ENCODE data around the gene GRM7.

GRM7 gene

GRCh38 chr3:7385635-7386034 lies 524.7 kb downstream of the GRM7 start:
- no peaks in the 10 kb centered on the region for H3K9me3 ChIP-seq (ENCODE audit: control insufficient read depth, insufficient read depth, low read length)

DNA sequence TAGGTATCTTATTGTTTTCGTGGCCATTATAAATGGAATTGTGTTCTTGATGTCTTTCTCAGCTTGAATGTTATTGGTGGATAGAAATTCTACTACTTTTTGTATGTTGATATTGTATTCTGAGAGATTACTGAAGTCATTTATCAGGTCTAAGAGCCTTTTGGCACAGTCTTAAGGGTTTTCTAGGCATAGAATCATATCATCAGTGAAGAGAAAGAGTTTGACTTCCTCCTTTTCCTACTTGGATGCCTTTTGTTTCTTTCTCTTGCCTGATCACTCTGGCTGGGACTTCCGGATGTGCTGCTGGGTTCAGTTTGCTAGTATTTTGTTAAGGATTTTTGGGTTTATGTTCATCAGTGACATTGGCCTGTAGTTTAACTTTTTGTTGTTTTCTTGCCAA lies 527.1 kb downstream of the GRM7 start:
- Histone ChIP-seq H3K9me3 (ENCODE audit: control insufficient read depth, insufficient read depth, low read length) (no peaks in the 10 kb centered on the region), H3F3A (ENCODE audit: control insufficient read depth, insufficient read depth) (no peaks in the 10 kb centered on the region), H4K20me1 (ENCODE audit: control insufficient read depth, insufficient read depth, low read depth, low read length) (no peaks in the 10 kb centered on the region), H3K79me2 (ENCODE audit: control insufficient read depth, low read length) (no peaks in the 10 kb centered on the region), H3K27ac (ENCODE audit: low read depth, low read length) (no peak overlapping the region), H3K9me2 (replicated peaks; ENCODE audit: control insufficient read depth, low read length) (no peaks in the 10 kb centered on the region), H3K27me3 (ENCODE audit: control insufficient read depth, low read length) (no peaks in the 10 kb centered on the region), H3K4me1 (ENCODE audit: control insufficient read depth, low read length) (no peaks in the 10 kb centered on the region), H3K36me3 (ENCODE audit: control insufficient read depth, low read length) (no peaks in the 10 kb centered on the region), H3K4me2 (ENCODE audit: low read length) (no peak overlapping the region), H3K4me3 (ENCODE audit: low read length) (no peak overlapping the region)
- TF ChIP-seq EZH2phosphoT487 (IDR thresholded peaks at IDR 0.05; ENCODE audit: borderline replicate concordance, low read length), result no peak
- no peak for TF ChIP-seq CTCF (IDR thresholded peaks at IDR 0.05; ENCODE audit: low read depth, low read length, poor library complexity, severe bottlenecking)

More at GRCh38 chr3:7385635-7386034, 524.7 kb downstream of the GRM7 start:
- H3K79me2 ChIP-seq (ENCODE audit: control insufficient read depth, low read length), result no peaks in the 10 kb centered on the region
- TF ChIP-seq EZH2phosphoT487 (IDR thresholded peaks at IDR 0.05; ENCODE audit: borderline replicate concordance, low read length) (no peak), CTCF (IDR thresholded peaks at IDR 0.05; ENCODE audit: low read depth, low read length, poor library complexity, severe bottlenecking) (no peak)
- H3K4me1 ChIP-seq (ENCODE audit: control insufficient read depth, low read length), result no peaks in the 10 kb centered on the region
- H3F3A ChIP-seq (ENCODE audit: control insufficient read depth, insufficient read depth), result no peaks in the 10 kb centered on the region
- no peaks in the 10 kb centered on the region for H3K9me2 ChIP-seq (replicated peaks; ENCODE audit: control insufficient read depth, low read length)
- no peak overlapping the region for H3K27ac ChIP-seq (ENCODE audit: low read depth, low read length)
- H3K36me3 ChIP-seq (ENCODE audit: control insufficient read depth, low read length), result no peaks in the 10 kb centered on the region
- H3K4me3 ChIP-seq (ENCODE audit: low read length), result no peak overlapping the region
- H4K20me1 ChIP-seq (ENCODE audit: control insufficient read depth, insufficient read depth, low read depth, low read length), result no peaks in the 10 kb centered on the region
- no peak overlapping the region for H3K4me2 ChIP-seq (ENCODE audit: low read length)
- no peaks in the 10 kb centered on the region for H3K27me3 ChIP-seq (ENCODE audit: control insufficient read depth, low read length)

DNA sequence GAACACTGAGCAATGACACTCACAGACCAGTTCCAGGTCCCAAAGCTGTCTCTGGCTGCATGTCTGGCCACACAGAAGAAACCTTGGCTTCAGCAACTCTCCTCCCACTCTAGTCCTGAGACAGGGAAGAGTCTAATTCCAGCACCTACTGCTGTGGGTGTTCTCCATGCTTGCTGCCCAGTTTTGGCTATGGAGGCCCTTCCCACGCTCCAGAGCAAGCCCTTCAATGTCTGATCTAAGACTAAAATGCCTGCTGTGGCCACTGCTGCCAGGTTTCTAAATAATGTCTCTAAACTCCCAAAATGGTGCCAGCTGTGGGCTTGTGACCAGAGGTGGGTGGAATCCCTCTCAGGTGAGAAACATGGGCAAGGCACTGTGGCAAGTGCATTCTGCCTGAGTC lies 531.3 kb downstream of the GRM7 start:
- Histone ChIP-seq H3K79me2 (ENCODE audit: control insufficient read depth, low read length) (no peaks in the 10 kb centered on the region), H3F3A (ENCODE audit: control insufficient read depth, insufficient read depth) (no peaks in the 10 kb centered on the region), H3K4me2 (ENCODE audit: low read length) (no peak overlapping the region), H3K4me3 (ENCODE audit: low read length) (no peak overlapping the region), H3K9me3 (ENCODE audit: control insufficient read depth, insufficient read depth, low read length) (no peaks in the 10 kb centered on the region), H3K27ac (ENCODE audit: low read depth, low read length) (no peak overlapping the region), H4K20me1 (ENCODE audit: control insufficient read depth, insufficient read depth, low read depth, low read length) (no peaks in the 10 kb centered on the region), H3K27me3 (ENCODE audit: control insufficient read depth, low read length) (no peaks in the 10 kb centered on the region), H3K9me2 (replicated peaks; ENCODE audit: control insufficient read depth, low read length) (no peaks in the 10 kb centered on the region), H3K36me3 (ENCODE audit: control insufficient read depth, low read length) (no peaks in the 10 kb centered on the region), H3K4me1 (ENCODE audit: control insufficient read depth, low read length) (no peaks in the 10 kb centered on the region)
- TF ChIP-seq CTCF (IDR thresholded peaks at IDR 0.05; ENCODE audit: low read depth, low read length, poor library complexity, severe bottlenecking), result no peak
- no peak for TF ChIP-seq EZH2phosphoT487 (IDR thresholded peaks at IDR 0.05; ENCODE audit: borderline replicate concordance, low read length)

All from DOHH2 (cell line).